ENCODE results near the gene BCDIN3D. TPM values are rescaled to one million over a fixed set of nuclear protein-coding genes. Genes with fewer than 3 reads are reported as not detected.

Gene BCDIN3D
- total and polyA plus RNA-seq, 9 of the 15 experiments (the other 6 are each of a cell fraction or from before 2014, with no cell fraction given) = 3.7 to 6.9 (median 5.6) TPM

DNA sequence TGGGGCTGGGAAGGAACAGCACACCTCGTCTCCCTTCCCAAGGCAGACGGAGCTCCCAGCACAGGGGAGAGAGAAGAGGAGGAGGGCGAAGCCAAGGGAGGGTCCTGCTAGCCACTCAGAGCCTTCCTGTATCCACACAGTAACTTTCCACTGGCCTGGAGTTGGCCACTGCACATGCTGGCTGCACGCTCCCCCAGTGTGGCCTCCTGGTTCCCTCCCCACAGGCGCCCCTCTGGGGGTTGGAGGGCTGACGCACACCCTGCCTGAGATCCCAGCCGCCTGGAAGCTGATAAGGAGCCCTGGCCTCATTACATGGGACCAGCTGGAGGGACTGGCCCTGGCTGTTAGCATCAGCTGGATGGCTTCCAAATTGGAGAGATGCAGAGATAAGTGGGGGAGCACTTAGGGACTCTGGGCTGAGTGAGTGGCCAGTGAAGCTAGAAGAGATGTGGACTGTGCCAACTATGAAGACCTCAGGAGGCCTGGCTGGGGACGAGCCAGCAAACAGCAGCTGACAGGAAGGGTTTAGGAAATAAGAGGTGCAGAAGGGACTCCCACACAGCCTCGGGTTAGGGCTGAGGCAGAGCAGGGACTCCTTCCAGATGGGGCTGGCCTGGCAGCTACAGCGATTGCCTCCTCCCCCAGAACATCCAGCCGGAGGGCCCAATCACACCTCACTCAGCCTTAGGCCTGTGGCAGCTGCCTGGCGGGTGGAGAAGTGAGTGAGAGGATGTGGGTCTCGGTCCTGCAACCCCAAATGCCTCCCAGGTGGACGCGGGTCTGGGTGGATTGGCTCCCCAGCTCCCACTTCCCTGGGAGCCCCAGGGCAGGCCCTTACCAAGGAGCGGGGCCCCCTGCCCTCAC lies 26.3 kb upstream of the BCDIN3D start (continued):
- TF ChIP-seq, protein P1, sequence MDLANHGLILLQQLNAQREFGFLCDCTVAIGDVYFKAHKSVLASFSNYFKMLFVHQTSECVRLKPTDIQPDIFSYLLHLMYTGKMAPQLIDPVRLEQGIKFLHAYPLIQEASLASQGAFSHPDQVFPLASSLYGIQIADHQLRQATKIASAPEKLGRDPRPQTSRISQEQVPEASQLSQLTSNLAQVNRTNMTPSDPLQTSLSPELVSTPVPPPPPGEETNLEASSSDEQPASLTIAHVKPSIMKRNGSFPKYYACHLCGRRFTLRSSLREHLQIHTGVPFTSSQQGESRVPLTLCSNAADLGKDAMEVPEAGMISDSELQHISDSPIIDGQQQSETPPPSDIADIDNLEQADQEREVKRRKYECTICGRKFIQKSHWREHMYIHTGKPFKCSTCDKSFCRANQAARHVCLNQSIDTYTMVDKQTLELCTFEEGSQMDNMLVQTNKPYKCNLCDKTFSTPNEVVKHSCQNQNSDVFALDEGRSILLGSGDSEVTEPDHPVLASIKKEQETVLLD (IDR thresholded peaks at IDR 0.05) = peak; percentile 86
- TF ChIP-seq, protein P2, sequence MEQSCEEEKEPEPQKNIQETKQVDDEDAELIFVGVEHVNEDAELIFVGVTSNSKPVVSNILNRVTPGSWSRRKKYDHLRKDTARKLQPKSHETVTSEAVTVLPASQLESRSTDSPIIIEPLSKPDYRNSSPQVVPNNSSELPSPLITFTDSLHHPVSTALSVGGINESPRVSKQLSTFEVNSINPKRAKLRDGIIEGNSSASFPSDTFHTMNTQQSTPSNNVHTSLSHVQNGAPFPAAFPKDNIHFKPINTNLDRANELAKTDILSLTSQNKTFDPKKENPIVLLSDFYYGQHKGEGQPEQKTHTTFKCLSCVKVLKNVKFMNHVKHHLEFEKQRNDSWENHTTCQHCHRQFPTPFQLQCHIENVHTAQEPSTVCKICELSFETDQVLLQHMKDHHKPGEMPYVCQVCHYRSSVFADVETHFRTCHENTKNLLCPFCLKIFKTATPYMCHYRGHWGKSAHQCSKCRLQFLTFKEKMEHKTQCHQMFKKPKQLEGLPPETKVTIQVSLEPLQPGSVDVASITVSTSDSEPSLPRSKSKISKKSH (CRISPR knock-in tag; IDR thresholded peaks at IDR 0.05) = no peak
- TF ChIP-seq ZFPM2 (CRISPR knock-in tag; IDR thresholded peaks at IDR 0.05) (0 out of 2 replicates have a peak, but pooled peaks have one; percentile 79), TAF15 (IDR thresholded peaks at IDR 0.05; ENCODE audit: low read depth, low read length) (no peak), PPARD (CRISPR knock-in tag; IDR thresholded peaks at IDR 0.05) (no peak), NR2F6 (CRISPR knock-in tag; IDR thresholded peaks at IDR 0.05) (no peak), MCM7 (IDR thresholded peaks at IDR 0.05) (no peak), KLF6 (CRISPR knock-in tag; IDR thresholded peaks at IDR 0.05; ENCODE audit: borderline replicate concordance) (peak; percentile 30; the same call in 1 of the 2 replicates), MEF2D (tag; conservative IDR thresholded peaks at IDR 0.05; ENCODE audit: low read depth) (peak; percentile 79), BMI1 (IDR thresholded peaks at IDR 0.05; ENCODE audit: low read length) (no peak)
- TF ChIP-seq, protein P3, sequence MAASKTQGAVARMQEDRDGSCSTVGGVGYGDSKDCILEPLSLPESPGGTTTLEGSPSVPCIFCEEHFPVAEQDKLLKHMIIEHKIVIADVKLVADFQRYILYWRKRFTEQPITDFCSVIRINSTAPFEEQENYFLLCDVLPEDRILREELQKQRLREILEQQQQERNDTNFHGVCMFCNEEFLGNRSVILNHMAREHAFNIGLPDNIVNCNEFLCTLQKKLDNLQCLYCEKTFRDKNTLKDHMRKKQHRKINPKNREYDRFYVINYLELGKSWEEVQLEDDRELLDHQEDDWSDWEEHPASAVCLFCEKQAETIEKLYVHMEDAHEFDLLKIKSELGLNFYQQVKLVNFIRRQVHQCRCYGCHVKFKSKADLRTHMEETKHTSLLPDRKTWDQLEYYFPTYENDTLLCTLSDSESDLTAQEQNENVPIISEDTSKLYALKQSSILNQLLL (CRISPR knock-in tag; IDR thresholded peaks at IDR 0.05; ENCODE audit: borderline replicate concordance) = no peak
- TF ChIP-seq, protein P4, sequence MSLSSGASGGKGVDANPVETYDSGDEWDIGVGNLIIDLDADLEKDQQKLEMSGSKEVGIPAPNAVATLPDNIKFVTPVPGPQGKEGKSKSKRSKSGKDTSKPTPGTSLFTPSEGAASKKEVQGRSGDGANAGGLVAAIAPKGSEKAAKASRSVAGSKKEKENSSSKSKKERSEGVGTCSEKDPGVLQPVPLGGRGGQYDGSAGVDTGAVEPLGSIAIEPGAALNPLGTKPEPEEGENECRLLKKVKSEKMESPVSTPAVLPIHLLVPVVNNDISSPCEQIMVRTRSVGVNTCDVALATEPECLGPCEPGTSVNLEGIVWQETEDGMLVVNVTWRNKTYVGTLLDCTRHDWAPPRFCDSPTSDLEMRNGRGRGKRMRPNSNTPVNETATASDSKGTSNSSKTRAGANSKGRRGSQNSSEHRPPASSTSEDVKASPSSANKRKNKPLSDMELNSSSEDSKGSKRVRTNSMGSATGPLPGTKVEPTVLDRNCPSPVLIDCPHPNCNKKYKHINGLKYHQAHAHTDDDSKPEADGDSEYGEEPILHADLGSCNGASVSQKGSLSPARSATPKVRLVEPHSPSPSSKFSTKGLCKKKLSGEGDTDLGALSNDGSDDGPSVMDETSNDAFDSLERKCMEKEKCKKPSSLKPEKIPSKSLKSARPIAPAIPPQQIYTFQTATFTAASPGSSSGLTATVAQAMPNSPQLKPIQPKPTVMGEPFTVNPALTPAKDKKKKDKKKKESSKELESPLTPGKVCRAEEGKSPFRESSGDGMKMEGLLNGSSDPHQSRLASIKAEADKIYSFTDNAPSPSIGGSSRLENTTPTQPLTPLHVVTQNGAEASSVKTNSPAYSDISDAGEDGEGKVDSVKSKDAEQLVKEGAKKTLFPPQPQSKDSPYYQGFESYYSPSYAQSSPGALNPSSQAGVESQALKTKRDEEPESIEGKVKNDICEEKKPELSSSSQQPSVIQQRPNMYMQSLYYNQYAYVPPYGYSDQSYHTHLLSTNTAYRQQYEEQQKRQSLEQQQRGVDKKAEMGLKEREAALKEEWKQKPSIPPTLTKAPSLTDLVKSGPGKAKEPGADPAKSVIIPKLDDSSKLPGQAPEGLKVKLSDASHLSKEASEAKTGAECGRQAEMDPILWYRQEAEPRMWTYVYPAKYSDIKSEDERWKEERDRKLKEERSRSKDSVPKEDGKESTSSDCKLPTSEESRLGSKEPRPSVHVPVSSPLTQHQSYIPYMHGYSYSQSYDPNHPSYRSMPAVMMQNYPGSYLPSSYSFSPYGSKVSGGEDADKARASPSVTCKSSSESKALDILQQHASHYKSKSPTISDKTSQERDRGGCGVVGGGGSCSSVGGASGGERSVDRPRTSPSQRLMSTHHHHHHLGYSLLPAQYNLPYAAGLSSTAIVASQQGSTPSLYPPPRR (CRISPR knock-in tag; IDR thresholded peaks at IDR 0.05; ENCODE audit: borderline replicate concordance) = no peak
- TF ChIP-seq, protein P5, sequence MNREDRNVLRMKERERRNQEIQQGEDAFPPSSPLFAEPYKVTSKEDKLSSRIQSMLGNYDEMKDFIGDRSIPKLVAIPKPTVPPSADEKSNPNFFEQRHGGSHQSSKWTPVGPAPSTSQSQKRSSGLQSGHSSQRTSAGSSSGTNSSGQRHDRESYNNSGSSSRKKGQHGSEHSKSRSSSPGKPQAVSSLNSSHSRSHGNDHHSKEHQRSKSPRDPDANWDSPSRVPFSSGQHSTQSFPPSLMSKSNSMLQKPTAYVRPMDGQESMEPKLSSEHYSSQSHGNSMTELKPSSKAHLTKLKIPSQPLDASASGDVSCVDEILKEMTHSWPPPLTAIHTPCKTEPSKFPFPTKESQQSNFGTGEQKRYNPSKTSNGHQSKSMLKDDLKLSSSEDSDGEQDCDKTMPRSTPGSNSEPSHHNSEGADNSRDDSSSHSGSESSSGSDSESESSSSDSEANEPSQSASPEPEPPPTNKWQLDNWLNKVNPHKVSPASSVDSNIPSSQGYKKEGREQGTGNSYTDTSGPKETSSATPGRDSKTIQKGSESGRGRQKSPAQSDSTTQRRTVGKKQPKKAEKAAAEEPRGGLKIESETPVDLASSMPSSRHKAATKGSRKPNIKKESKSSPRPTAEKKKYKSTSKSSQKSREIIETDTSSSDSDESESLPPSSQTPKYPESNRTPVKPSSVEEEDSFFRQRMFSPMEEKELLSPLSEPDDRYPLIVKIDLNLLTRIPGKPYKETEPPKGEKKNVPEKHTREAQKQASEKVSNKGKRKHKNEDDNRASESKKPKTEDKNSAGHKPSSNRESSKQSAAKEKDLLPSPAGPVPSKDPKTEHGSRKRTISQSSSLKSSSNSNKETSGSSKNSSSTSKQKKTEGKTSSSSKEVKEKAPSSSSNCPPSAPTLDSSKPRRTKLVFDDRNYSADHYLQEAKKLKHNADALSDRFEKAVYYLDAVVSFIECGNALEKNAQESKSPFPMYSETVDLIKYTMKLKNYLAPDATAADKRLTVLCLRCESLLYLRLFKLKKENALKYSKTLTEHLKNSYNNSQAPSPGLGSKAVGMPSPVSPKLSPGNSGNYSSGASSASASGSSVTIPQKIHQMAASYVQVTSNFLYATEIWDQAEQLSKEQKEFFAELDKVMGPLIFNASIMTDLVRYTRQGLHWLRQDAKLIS (CRISPR knock-in tag; IDR thresholded peaks at IDR 0.05) = no peak
